Activated CD4-positive, alpha-beta T cell treated with anti-CD3 and anti-CD28 coated beads, Interleukin-2, amount 10 ng/mL, durations not matched to agents 24 days and 14 days (primary cell): Measurements from ENCODE around the gene SUDS3. TPM values are rescaled to one million over a fixed set of nuclear protein-coding genes. Genes with fewer than 3 reads are reported as not detected.

ENCODE experiments used
- DNase-seq: peaks from one replicate; pipeline ENCODE4 v3.0.0; 2022
- H3K27ac Mint-ChIP-seq: one replicate; pipeline ENCODE4 v1.8.0; 2022; ENCODE audit warnings: mild to moderate bottlenecking, mixed read lengths
- H3K27me3 Mint-ChIP-seq: one replicate; pipeline ENCODE4 v1.8.0; 2022; ENCODE audit warnings: mixed read lengths
- H3K36me3 Mint-ChIP-seq: one replicate; pipeline ENCODE4 v1.8.0; 2022; ENCODE audit warnings: low read depth, mild to moderate bottlenecking, mixed read lengths
- H3K4me1 Mint-ChIP-seq: one replicate; pipeline ENCODE4 v1.8.0; 2021; ENCODE audit warnings: mixed read lengths
- H3K4me3 Mint-ChIP-seq: one replicate; pipeline ENCODE4 v1.8.0; 2022; ENCODE audit warnings: mild to moderate bottlenecking, moderate library complexity, mixed read lengths
- H3K9me3 Mint-ChIP-seq: one replicate; pipeline ENCODE4 v1.8.0; 2021; ENCODE audit warnings: mixed read lengths
- intact Hi-C: fragments of 100-400 bp; cut with micrococcal nuclease; formaldehyde crosslinking; loops from one replicate; pipeline ENCODE4 v1.15.1; 2023
- total RNA-seq: library from RNA; stranded (reverse); gene quantifications from 2 replicates; pipeline ENCODE4 v1.2.3, GENCODE V29; 2022

SUDS3 gene
- total RNA-seq, 1 donor from 2014 or later = 23.6 TPM

DNA sequence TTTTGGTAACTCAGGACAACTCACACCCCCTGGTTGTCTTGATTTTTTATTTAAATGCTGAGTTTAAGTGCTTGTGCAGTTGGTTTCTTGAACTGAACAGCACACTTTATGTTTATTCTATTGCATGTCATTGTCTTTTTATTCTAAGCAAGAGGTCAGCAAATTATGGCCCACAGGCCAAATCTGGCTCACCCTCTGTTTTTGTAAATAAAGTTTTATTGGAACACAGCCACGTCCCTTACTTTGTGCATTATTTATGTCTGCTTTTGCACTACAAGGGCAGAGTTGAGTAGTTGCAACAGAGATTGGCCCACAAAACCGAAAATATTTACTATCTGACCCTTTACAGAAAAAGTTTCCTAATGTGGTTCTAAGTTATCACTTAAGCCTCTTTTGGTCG is 52.3 kb downstream of the SUDS3 start:
- Mint-ChIP-seq H3K27me3 (no peaks in the 10 kb centered on the region), H3K27ac (no peak overlapping the region), H3K36me3 (no peaks in the 10 kb centered on the region), H3K9me3 (no peaks in the 10 kb centered on the region), H3K4me3 (no peak overlapping the region), H3K4me1 (no peaks in the 10 kb centered on the region)
- DNase-seq = no peak
- intact Hi-C loops = no loop called here

DNA sequence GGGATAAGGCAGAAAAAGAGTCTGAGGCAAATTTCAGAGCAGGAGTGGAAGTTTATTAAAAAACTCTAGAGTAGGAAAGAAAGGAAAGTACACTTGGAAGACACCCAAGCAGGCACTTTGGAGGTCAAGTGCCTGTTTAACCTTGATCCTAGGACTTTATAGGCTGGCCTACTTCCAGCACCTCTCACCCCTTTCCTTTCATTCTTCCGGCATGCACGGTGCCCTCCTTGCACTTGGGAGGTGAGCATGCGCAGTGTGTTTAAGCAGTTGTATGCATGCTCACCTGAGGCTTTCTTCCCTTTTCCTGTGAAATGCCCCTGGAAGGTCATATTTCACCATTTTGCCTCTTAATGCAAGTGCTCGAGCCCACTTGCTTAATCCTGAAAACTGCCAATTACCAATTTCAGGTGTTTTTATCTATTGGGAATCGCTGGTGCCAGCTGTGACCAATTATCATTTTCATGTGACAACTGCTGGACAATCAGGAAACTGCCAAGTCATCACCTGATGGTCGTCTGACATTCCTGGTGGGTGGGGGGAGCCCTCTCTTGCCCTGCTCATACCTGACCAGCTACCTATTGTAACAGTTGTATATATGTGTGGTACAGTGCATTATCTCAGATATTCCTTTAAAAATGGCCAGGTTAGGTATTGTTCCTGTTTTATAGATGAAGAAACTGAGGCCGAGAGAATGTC is 53.5 kb downstream of the SUDS3 start:
- Mint-ChIP-seq H3K4me3 (no peak overlapping the region), H3K27ac (no peak overlapping the region), H3K9me3 (no peaks in the 10 kb centered on the region), H3K27me3 (no peaks in the 10 kb centered on the region), H3K36me3 (no peaks in the 10 kb centered on the region), H3K4me1 (no peaks in the 10 kb centered on the region)
- no peak for DNase-seq
- intact Hi-C loops = no loop called here

DNA sequence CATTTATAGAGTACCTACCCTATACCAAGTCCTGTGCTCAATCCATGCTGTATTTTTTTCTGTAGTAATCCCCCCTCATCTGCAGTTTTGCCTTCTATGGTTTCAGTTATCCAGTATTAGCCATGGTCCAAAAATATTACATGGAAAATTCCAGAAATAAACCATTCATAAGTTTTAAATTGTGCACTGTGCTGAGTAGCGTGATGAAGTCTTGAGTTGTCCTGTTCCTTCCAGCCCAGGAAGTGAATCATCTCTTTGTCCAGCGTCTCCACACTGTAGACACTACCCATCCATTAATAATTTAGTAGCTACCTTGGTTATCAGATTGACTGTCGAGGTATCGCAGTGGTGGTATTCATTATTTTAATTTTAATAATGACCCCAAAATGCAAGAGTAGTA is 54.2 kb downstream of the SUDS3 start:
- Mint-ChIP-seq H3K27me3 (no peaks in the 10 kb centered on the region), H3K4me1 (no peaks in the 10 kb centered on the region), H3K4me3 (no peak overlapping the region), H3K36me3 (no peaks in the 10 kb centered on the region), H3K27ac (no peak overlapping the region), H3K9me3 (no peaks in the 10 kb centered on the region)
- intact Hi-C loops = no loop called here
- DNase-seq = no peak

GRCh38 chr12:118432812-118433545 is 56.6 kb downstream of the SUDS3 start:
- H3K9me3 Mint-ChIP-seq = no peaks in the 10 kb centered on the region

GRCh38 chr12:118436002-118436730 is 59.8 kb downstream of the SUDS3 start:
- Mint-ChIP-seq H3K36me3 (no peaks in the 10 kb centered on the region), H3K27me3 (no peaks in the 10 kb centered on the region), H3K9me3 (no peaks in the 10 kb centered on the region), H3K4me3 (no peak overlapping the region), H3K4me1 (no peaks in the 10 kb centered on the region), H3K27ac (no peak overlapping the region)
- intact Hi-C loops = no loop called here
- DNase-seq = no peak

More at GRCh38 chr12:118432812-118433545, 56.6 kb downstream of the SUDS3 start:
- Mint-ChIP-seq H3K36me3 (no peaks in the 10 kb centered on the region), H3K4me1 (no peaks in the 10 kb centered on the region), H3K27ac (no peak overlapping the region), H3K27me3 (no peaks in the 10 kb centered on the region), H3K4me3 (no peak overlapping the region)
- intact Hi-C loops = no loop called here
- no peak for DNase-seq

- Mint-ChIP-seq H3K4me3 (no peak overlapping the region), H3K27ac (no peak overlapping the region), H3K27me3 (peaks cover 2% of the 10 kb centered on the region), H3K4me1 (no peaks in the 10 kb centered on the region), H3K9me3 (no peaks in the 10 kb centered on the region), H3K36me3 (no peaks in the 10 kb centered on the region)
- intact Hi-C loops = no loop called here
- no peak for DNase-seq
These were observed 60.6 kb downstream of the SUDS3 start for GRCh38 chr12:118436986-118437385.

DNA sequence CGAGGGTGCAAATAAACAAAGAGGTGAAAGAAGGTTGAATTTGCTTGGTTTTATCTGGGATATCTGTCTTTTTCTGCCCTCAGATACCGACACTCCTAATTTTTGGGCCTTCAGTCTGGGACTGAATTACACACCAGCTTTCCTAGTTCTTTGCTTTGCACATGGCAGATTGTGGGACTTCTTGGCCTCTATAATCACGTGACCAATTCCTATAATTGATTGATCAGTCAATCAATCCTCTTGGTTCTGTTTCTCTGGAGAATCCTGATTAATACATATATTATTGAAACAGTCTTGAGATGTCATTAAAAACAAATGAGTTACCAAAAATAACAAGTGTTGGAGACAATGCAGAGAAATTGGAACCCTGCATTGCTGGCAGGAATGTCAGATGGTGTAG is 62.7 kb downstream of the SUDS3 start:
- Mint-ChIP-seq H3K4me3 (no peak overlapping the region), H3K9me3 (no peaks in the 10 kb centered on the region), H3K27ac (no peak overlapping the region), H3K4me1 (no peaks in the 10 kb centered on the region), H3K36me3 (no peaks in the 10 kb centered on the region), H3K27me3 (peaks cover 3% of the 10 kb centered on the region)
- intact Hi-C loops = no loop called here
- no peak for DNase-seq

- intact Hi-C loops = no loop called here
- no peak for DNase-seq
- H3K9me3 Mint-ChIP-seq = no peaks in the 10 kb centered on the region
- H3K4me3 Mint-ChIP-seq = no peak overlapping the region
- H3K36me3 Mint-ChIP-seq = no peaks in the 10 kb centered on the region
- H3K27me3 Mint-ChIP-seq = peaks cover 10% of the 10 kb centered on the region
- H3K4me1 Mint-ChIP-seq = no peaks in the 10 kb centered on the region
- no peak overlapping the region for H3K27ac Mint-ChIP-seq
These were observed 69.9 kb downstream of the SUDS3 start for GRCh38 chr12:118446247-118446646.

DNA sequence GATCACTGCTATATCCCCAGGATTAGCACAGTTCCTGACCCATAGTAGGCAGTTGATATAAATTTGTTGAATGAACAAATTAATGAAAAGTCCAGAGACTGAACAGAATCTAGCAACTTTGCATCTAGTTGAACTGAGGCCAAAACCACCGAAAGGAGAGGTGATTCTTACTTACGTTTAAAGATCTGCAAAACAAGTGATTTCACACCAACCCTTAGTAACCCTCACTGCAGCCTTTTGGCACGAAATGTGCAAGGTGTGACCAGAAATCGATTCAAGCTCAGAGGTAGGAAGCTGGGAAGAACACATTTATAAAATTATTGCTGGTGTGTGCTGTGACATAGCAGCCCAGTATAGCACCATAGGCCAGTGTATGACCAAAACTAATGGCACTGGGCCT is 70.8 kb downstream of the SUDS3 start:
- Mint-ChIP-seq H3K36me3 (no peaks in the 10 kb centered on the region), H3K27me3 (peaks cover 9% of the 10 kb centered on the region), H3K4me1 (no peaks in the 10 kb centered on the region), H3K27ac (no peak overlapping the region), H3K9me3 (no peaks in the 10 kb centered on the region), H3K4me3 (no peak overlapping the region)
- DNase-seq = no peak
- intact Hi-C loops = no loop called here

GRCh38 chr12:118448341-118448740 is 72.0 kb downstream of the SUDS3 start:
- Mint-ChIP-seq H3K4me3 (no peak overlapping the region), H3K27me3 (peaks cover 9% of the 10 kb centered on the region), H3K36me3 (no peaks in the 10 kb centered on the region), H3K27ac (no peak overlapping the region), H3K4me1 (no peaks in the 10 kb centered on the region), H3K9me3 (no peaks in the 10 kb centered on the region)
- intact Hi-C loops = no loop called here
- DNase-seq = no peak

- Mint-ChIP-seq H3K27ac (no peak overlapping the region), H3K4me1 (no peaks in the 10 kb centered on the region), H3K27me3 (peaks cover 5% of the 10 kb centered on the region), H3K36me3 (no peaks in the 10 kb centered on the region), H3K9me3 (peaks cover 4% of the 10 kb centered on the region), H3K4me3 (no peak overlapping the region)
- intact Hi-C loops = no loop called here
- no peak for DNase-seq
These were observed 79.0 kb downstream of the SUDS3 start for GRCh38 chr12:118455327-118455726.

DNA sequence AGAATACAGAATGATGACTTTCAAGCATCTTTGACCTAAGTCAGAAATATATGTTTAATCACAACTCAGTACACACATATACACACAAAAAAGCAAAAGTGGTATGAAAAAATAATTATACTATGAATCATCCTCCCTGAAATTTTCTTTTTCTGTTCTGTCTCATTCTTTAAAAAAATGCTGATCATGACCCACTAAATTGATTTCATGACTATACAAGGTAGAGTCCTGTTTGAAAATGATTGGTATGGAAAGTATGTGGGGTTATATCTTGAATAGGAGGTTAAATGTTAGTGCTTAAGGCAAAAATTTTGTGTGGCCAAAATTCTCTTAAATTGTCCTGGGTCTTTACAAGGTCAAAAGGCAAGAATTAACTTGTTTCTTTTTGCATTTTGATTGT is 80.4 kb downstream of the SUDS3 start:
- Mint-ChIP-seq H3K27ac (no peak overlapping the region), H3K27me3 (peaks cover 1% of the 10 kb centered on the region), H3K36me3 (no peaks in the 10 kb centered on the region), H3K4me1 (no peaks in the 10 kb centered on the region), H3K9me3 (peaks cover 4% of the 10 kb centered on the region), H3K4me3 (no peak overlapping the region)
- intact Hi-C loops = no loop called here
- no peak for DNase-seq

- Mint-ChIP-seq H3K36me3 (no peaks in the 10 kb centered on the region), H3K27ac (no peak overlapping the region), H3K4me1 (no peaks in the 10 kb centered on the region), H3K9me3 (peaks cover 4% of the 10 kb centered on the region), H3K4me3 (no peak overlapping the region), H3K27me3 (no peaks in the 10 kb centered on the region)
- intact Hi-C loops = no loop called here
- no peak for DNase-seq
These were observed 82.8 kb downstream of the SUDS3 start for GRCh38 chr12:118459110-118459509.

- H3K4me1 Mint-ChIP-seq = no peaks in the 10 kb centered on the region
- DNase-seq = no peak
- no peaks in the 10 kb centered on the region for H3K27me3 Mint-ChIP-seq
- no peak overlapping the region for H3K4me3 Mint-ChIP-seq
- no peaks in the 10 kb centered on the region for H3K9me3 Mint-ChIP-seq
- no peak overlapping the region for H3K27ac Mint-ChIP-seq
- no peaks in the 10 kb centered on the region for H3K36me3 Mint-ChIP-seq
- intact Hi-C loops = no loop called here
These were observed 87.3 kb downstream of the SUDS3 start for GRCh38 chr12:118463677-118464076.
